ENCODE data around the gene CAV3. TPM values are rescaled to one million over a fixed set of nuclear protein-coding genes. Genes with fewer than 3 reads are reported as not detected.

Gene CAV3
- polyA plus RNA-seq, 1 donor (not counting 4 experiments of a cell fraction or from before 2014, with no cell fraction given) = not detected

- dilution Hi-C loops (cut with MboI; ENCODE audit: extremely low pct_ligation_motif_present, low sequenced_read_pairs) = no loop called here
- no peak overlapping the region for H3K4me3 ChIP-seq (ENCODE audit: control insufficient read depth in 2 of 3, extremely low read depth in 1 of 3, insufficient read depth in 2 of 3, low read depth in 1 of 3, low read length in 3 of 3)
- H3K4me2 ChIP-seq (ENCODE audit: control insufficient read depth, extremely low read depth, insufficient read depth, low read depth, low read length) = no peak overlapping the region
- TF ChIP-seq CTCF (optimal IDR thresholded peaks at IDR 0.05 in 1 of 3, IDR thresholded peaks at IDR 0.05 in 1 of 3, conservative IDR thresholded peaks at IDR 0.05 in 1 of 3; ENCODE audit: extremely low read depth in 1 of 3, insufficient read depth in 2 of 3, low read length in 3 of 3) = no peak
- H4K20me1 ChIP-seq (ENCODE audit: control insufficient read depth, extremely low read depth, insufficient read depth, low read length) = no peaks in the 10 kb centered on the region
- no peak overlapping the region for H3K9ac ChIP-seq (ENCODE audit: control insufficient read depth, extremely low read depth, insufficient read depth, low read length)
- peaks cover 0 to 2% of the 10 kb centered on the region in 2 experiments for H3K36me3 ChIP-seq (ENCODE audit: control insufficient read depth in 2 of 2, extremely low read depth in 1 of 2, insufficient read depth in 2 of 2, low read length in 2 of 2)
- H3K9me1 ChIP-seq (ENCODE audit: control insufficient read depth, extremely low read depth, insufficient read depth, low read length) = no peaks in the 10 kb centered on the region
- no peak overlapping the region for H2AFZ ChIP-seq (ENCODE audit: control insufficient read depth, low read length)
- no peaks in the 10 kb centered on the region for H3K27me3 ChIP-seq (ENCODE audit: control insufficient read depth, extremely low read depth, insufficient read depth, low read length)
- H3K27ac ChIP-seq (ENCODE audit: control insufficient read depth, insufficient read depth, low read length) = no peak overlapping the region
- no peaks in the 10 kb centered on the region for H3K79me2 ChIP-seq (ENCODE audit: control insufficient read depth, insufficient read depth, low read length)
- H3K4me1 ChIP-seq (ENCODE audit: control insufficient read depth, extremely low read depth, insufficient read depth, low read length) = no peaks in the 10 kb centered on the region
- H3K9me3 ChIP-seq (ENCODE audit: control insufficient read depth, low read depth, low read length) = no peaks in the 10 kb centered on the region
- DNase-seq (ENCODE audit: low read depth, low spot score) = no peak
- FAIRE-seq = no peak
Measured at GRCh38 chr3:8793242-8793641, 59.6 kb downstream of the CAV3 start.

GRCh38 chr3:8794247-8794646 is 60.6 kb downstream of the CAV3 start:
- Histone ChIP-seq H3K27me3 (ENCODE audit: control insufficient read depth, extremely low read depth, insufficient read depth, low read length) (no peaks in the 10 kb centered on the region), H3K9me1 (ENCODE audit: control insufficient read depth, extremely low read depth, insufficient read depth, low read length) (no peaks in the 10 kb centered on the region), H3K36me3 (ENCODE audit: control insufficient read depth in 2 of 2, extremely low read depth in 1 of 2, insufficient read depth in 2 of 2, low read length in 2 of 2) (peaks cover 0 to 2% of the 10 kb centered on the region in 2 experiments), H3K4me1 (ENCODE audit: control insufficient read depth, extremely low read depth, insufficient read depth, low read length) (no peaks in the 10 kb centered on the region), H3K27ac (ENCODE audit: control insufficient read depth, insufficient read depth, low read length) (no peak overlapping the region), H3K79me2 (ENCODE audit: control insufficient read depth, insufficient read depth, low read length) (no peaks in the 10 kb centered on the region), H3K9ac (ENCODE audit: control insufficient read depth, extremely low read depth, insufficient read depth, low read length) (no peak overlapping the region), H2AFZ (ENCODE audit: control insufficient read depth, low read length) (no peak overlapping the region), H3K4me2 (ENCODE audit: control insufficient read depth, extremely low read depth, insufficient read depth, low read depth, low read length) (no peak overlapping the region), H3K4me3 (ENCODE audit: control insufficient read depth in 2 of 3, extremely low read depth in 1 of 3, insufficient read depth in 2 of 3, low read depth in 1 of 3, low read length in 3 of 3) (no peak overlapping the region), H3K9me3 (ENCODE audit: control insufficient read depth, low read depth, low read length) (no peaks in the 10 kb centered on the region), H4K20me1 (ENCODE audit: control insufficient read depth, extremely low read depth, insufficient read depth, low read length) (no peaks in the 10 kb centered on the region)
- DNase-seq (ENCODE audit: low read depth, low spot score) (no peak), FAIRE-seq (no peak)
- dilution Hi-C loops (cut with MboI; ENCODE audit: extremely low pct_ligation_motif_present, low sequenced_read_pairs) = no loop called here
- TF ChIP-seq EZH2 (IDR thresholded peaks at IDR 0.05; ENCODE audit: low read length) (no peak), CTCF (optimal IDR thresholded peaks at IDR 0.05 in 1 of 3, IDR thresholded peaks at IDR 0.05 in 1 of 3, conservative IDR thresholded peaks at IDR 0.05 in 1 of 3; ENCODE audit: extremely low read depth in 1 of 3, insufficient read depth in 2 of 3, low read length in 3 of 3) (no peak)

Other genes starting within 250 kb of the CAV3 start
- 3.7 to 7.1 TPM (median 4.4 TPM) in 3 replicates for gene LMCD1, start 232.0 kb upstream of the CAV3 start, polyA plus RNA-seq
- 0.03 to 0.13 TPM (median 0.09 TPM) in 3 replicates for gene SSUH2, start 89.0 kb upstream of the CAV3 start, polyA plus RNA-seq
- gene OXTR, start 35.8 kb downstream of the CAV3 start, polyA plus RNA-seq = 0.08 to 0.19 TPM (median 0.16 TPM) in 3 replicates
- gene RAD18, start 229.7 kb downstream of the CAV3 start, polyA plus RNA-seq = 7.6 to 16.0 TPM (median 13.8 TPM) in 3 replicates